Ramos (cell line): ENCODE results near the gene KLHL6.

Experiments used
- in situ Hi-C: fragments of 300-500 bp; cut with MboI; formaldehyde crosslinking; loops from one replicate; pipeline ENCODE4 v1.14.3; 2022; ENCODE audit warnings: low sequenced_read_pairs; ENCODE audit not compliant: unreplicated experiment

Gene KLHL6

GRCh38 chr3:183490211-183490601, 65.3 kb downstream of the KLHL6 start:
- in situ Hi-C loops: no loop called here

GRCh38 chr3:183489455-183490210, 65.9 kb downstream of the KLHL6 start:
- in situ Hi-C loops: no loop called here

DNA sequence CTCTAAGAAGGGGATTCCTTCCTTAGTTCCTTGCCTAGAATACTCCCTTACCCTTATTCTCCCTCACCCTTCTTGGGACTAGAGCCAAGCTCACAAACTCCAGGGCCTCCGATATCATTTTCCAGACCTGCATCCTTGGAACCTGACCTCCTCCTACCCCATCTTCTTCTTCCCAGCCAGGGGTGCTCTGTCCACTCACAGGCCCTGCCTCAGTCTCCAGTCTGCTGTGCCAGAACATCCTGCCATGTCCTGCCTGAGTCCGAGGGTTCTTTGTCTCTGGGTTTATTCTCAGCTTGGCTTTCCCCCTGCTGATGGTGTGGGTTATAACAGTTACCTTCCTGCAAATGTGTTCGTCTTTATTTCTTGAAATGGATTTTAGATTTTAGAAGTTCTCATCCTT, 67.2 kb downstream of the KLHL6 start:
- in situ Hi-C loops: no loop called here

DNA sequence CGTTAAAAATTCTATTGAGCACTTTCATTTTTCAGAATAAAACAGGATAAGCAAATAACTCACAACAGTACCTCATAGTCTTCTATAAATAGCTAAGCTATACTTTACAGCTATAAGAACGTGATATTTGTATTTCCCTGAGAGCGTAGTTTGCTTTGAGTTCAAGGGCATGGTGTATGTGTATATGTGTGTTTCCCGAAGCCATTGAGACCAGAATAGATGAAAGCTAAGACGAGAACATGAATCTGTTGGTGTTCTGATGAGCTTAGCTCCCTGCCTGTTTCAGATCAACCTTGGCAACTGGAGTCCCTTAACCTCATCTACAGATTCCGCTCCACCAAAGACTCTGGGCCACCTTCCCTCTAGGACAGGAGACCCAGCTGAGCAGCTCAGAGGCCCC, 67.6 kb downstream of the KLHL6 start:
- in situ Hi-C loops: no loop called here

GRCh38 chr3:183487016-183487415, 68.5 kb downstream of the KLHL6 start:
- in situ Hi-C loops: no loop called here

- in situ Hi-C loops: no loop called here
Measured at GRCh38 chr3:183486472-183486871, 69.0 kb downstream of the KLHL6 start.

GRCh38 chr3:183485585-183485984, 69.9 kb downstream of the KLHL6 start:
- in situ Hi-C loops: no loop called here

GRCh38 chr3:183485093-183485492, 70.4 kb downstream of the KLHL6 start:
- in situ Hi-C loops: no loop called here

- in situ Hi-C loops: no loop called here
Measured at GRCh38 chr3:183484431-183485075, 71.0 kb downstream of the KLHL6 start.

GRCh38 chr3:183481582-183481981, 73.9 kb downstream of the KLHL6 start:
- in situ Hi-C loops: no loop called here

GRCh38 chr3:183478501-183478900, 77.0 kb downstream of the KLHL6 start:
- in situ Hi-C loops: loop anchor here (10.0 kb wide), 1 partner anchor 76 kb away; the partner anchor contains the start of gene KLHL6

DNA sequence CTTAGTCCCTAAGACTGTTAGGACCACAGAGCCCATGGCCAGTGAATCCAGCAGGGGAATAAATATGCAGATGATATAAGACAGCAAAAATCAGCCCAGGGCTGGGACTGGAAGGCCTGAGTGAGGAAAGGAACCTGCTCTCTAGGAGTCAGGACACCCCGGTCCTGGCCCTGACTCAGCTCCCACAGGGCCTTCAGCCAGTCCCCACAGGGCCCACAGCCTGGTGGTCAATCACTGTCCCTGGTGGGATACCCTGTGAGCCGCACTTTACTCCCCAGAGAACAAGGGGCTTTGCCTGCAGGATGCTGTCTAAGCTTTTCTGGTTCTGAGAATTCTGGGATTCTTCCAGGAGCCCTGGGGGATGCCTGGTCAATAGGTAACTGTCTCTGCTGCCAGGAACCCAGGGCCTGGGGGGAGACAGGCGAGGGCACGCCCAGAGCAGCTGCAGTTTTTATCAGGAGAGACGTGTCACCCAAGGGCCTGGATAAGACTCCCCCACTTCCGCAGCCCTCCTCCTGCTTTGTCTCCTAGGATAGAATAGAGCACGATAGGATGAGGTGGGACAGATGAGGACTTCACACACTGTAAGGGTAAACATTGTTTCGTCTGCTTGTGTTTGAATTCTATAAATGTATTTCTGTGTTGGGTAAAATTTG, 77.6 kb downstream of the KLHL6 start:
- in situ Hi-C loops: loop anchor here (10.0 kb wide), 1 partner anchor 77 kb away; the partner anchor contains the start of gene KLHL6

- in situ Hi-C loops: loop anchor here (10.0 kb wide), 1 partner anchor 79 kb away; the partner anchor contains the start of gene KLHL6
Measured at GRCh38 chr3:183475764-183476162, 79.7 kb downstream of the KLHL6 start.

- in situ Hi-C loops: loop anchor here (10.0 kb wide), 1 partner anchor 80 kb away; the partner anchor contains the start of gene KLHL6
Measured at GRCh38 chr3:183475016-183475763, 80.3 kb downstream of the KLHL6 start.

DNA sequence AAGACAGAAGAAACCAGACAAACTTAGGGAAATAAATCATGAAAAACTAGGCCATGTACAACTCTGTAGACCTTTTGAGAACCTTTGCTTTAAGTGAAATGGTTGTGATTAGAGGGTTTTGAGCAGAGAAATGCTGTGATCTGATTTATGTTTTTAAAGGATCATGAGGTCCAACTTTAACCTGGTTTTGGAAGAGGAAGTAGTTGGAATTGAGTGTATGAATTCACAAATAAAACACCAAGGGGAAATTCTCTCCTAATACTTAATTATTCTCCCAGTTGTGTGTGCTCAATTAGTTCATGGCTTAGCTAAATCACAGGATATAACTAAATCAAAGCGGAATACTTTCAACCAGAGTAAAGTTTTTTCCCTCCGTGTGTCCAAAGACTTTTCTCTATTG, 81.5 kb downstream of the KLHL6 start:
- in situ Hi-C loops: loop anchor here (5.0 to 25.0 kb wide), 3 partner anchors 81 to 413 kb away; partner anchors contain the start of genes KLHL6 and PARL

DNA sequence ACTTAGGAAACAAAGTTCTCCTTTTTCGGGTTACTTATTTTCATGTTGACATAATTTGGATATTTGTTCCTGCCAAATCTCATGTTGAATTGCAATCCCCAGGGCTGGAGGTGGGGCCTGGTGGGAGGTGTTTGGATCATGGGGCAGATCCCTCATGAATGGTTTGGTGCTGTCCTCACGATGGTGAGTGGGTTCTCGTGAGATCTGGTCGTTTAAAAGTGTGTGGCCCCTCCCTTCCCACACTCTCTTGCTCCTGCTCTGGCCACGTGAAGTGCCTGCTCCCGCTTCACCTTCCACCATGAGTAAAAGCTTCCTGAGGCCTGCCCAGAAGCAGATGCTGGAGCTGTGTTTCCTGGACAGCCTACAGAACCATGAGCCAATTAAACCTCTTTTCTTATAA, 83.4 kb downstream of the KLHL6 start:
- in situ Hi-C loops: loop anchor here (5.0 to 25.0 kb wide), 3 partner anchors 83 to 415 kb away; partner anchors contain the start of genes KLHL6 and PARL

DNA sequence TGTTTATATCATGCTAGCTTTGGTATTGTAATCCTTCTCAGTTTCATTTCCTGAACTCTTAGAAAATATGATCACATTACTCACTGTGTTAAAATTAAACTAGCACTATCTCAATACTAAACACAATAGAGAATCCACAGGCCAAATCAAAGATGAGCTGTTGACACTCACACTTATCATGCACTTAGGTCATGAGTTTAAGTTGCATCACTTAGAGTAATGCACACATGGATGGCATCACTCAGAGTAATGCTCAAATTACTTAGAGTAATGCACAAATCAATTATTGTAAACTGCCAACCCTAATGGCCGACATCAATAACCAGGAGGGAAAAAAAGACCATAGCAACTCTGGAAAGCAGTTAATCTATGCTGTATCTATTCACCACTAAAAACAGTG, 87.1 kb downstream of the KLHL6 start:
- in situ Hi-C loops: loop anchor here (25.0 kb wide), 1 partner anchor 419 kb away; the partner anchor contains the start of gene PARL

- in situ Hi-C loops: loop anchor here (25.0 kb wide), 1 partner anchor 421 kb away; the partner anchor contains the start of gene PARL
Measured at GRCh38 chr3:183466575-183466974, 88.9 kb downstream of the KLHL6 start.

DNA sequence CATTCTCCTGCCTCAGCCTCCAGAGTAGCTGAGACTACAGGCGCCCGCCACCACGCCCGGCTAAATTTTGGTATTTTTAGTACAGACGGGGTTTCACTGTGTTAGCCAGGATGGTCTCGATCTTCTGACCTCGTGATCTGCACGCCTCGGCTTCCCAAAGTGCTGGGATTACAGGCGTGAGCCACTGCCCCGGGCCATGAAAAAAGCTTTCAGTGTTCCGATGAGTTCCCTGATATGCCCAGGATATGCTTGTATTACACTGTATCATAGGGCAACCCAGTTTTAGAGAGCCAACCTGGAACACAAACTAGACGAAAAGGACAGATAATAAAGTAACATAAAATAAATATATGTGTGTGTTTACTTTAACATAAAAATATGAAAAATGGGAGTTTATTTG, 89.8 kb downstream of the KLHL6 start:
- in situ Hi-C loops: loop anchor here (25.0 kb wide), 1 partner anchor 422 kb away; the partner anchor contains the start of gene PARL

GRCh38 chr3:183464480-183464879, 91.0 kb downstream of the KLHL6 start:
- in situ Hi-C loops: loop anchor here (25.0 kb wide), 1 partner anchor 423 kb away; the partner anchor contains the start of gene PARL
